Metanephros (tissue), 2 donors: ENCODE measurements around the gene CEACAM18. TPM values are rescaled to one million over a fixed set of nuclear protein-coding genes. Genes with fewer than 3 reads are reported as not detected.

ENCODE experiments used
- small RNA-seq: library from RNA; depleted of rRNA; stranded (forward); fragments of <200 nt; gene quantifications from one replicate; pipeline ENCODE3, GENCODE V24; 2014; ENCODE audit warnings: low replicate concordance
- total RNA-seq: library from RNA; depleted of rRNA; stranded (reverse); fragments of >200 nt; gene quantifications from one replicate; pipeline ENCODE4 v1.2.3, GENCODE V29; 2014

Gene CEACAM18
- total RNA-seq, result not detected

GRCh38 chr19:51478381-51479234 is at the start of gene CEACAM18:
CEACAM18 (plus strand) TSS chr19:51478539.

GRCh38 chr19:51458051-51458645 is 20.2 kb upstream of the CEACAM18 start, which contains the start of gene SIGLEC8:
SIGLEC8 (minus strand) TSS chr19:51458454; CDS start chr19:51458387, 67 bp downstream.

GRCh38 chr19:51501594-51502263 is 23.4 kb downstream of the CEACAM18 start, which contains the start of gene SIGLEC12:
SIGLEC12 (minus strand) TSS chr19:51501800; CDS start chr19:51501733, 67 bp downstream.

GRCh38 chr19:51531349-51532315 is 53.3 kb downstream of the CEACAM18 start, which contains the start of gene SIGLEC6:
SIGLEC6 (minus strand) TSS chr19:51531670; CDS start chr19:51531648, 22 bp downstream.

Small RNA genes lying within 50 kb of the gene (small RNA-seq; reads per million reads assigned to genes)
- gene AC020914.3 (not detected), gene AC020914.5 (not detected)

Other genes with a start within 250 kb of the CEACAM18 start
- gene SIGLECL1, start 227.5 kb upstream of the CEACAM18 start, total RNA-seq, result not detected
- 1.6 TPM for gene IGLON5, start 166.9 kb upstream of the CEACAM18 start, total RNA-seq
- 1.5 TPM for gene VSIG10L, start 136.4 kb upstream of the CEACAM18 start, total RNA-seq
- 70.2 TPM for gene ETFB, start 112.2 kb upstream of the CEACAM18 start, total RNA-seq
- gene CLDND2, start 109.5 kb upstream of the CEACAM18 start, total RNA-seq, result not detected
- 7.2 TPM for gene NKG7, start 105.9 kb upstream of the CEACAM18 start, total RNA-seq
- gene LIM2, start 90.6 kb upstream of the CEACAM18 start, total RNA-seq, result not detected
- 0.23 TPM for gene C19orf84, start 87.9 kb upstream of the CEACAM18 start, total RNA-seq
- 2.4 TPM for gene SIGLEC10, start 60.9 kb upstream of the CEACAM18 start, total RNA-seq
- gene SIGLEC8, start 20.1 kb upstream of the CEACAM18 start, total RNA-seq, result 0.06 TPM
- gene SIGLEC12, start 23.3 kb downstream of the CEACAM18 start, total RNA-seq, result 0.12 TPM
- gene SIGLEC6, start 53.1 kb downstream of the CEACAM18 start, total RNA-seq, result 0.18 TPM
- gene ZNF175, start 92.7 kb downstream of the CEACAM18 start, total RNA-seq, result 9.9 TPM
- gene SIGLEC5, start 151.9 kb downstream of the CEACAM18 start, total RNA-seq, result 0.88 TPM
- gene SIGLEC14, start 168.3 kb downstream of the CEACAM18 start, total RNA-seq, result 1.6 TPM
- 15.0 TPM for gene SPACA6, start 214.8 kb downstream of the CEACAM18 start, total RNA-seq
- 0.12 TPM for gene HAS1, start 245.5 kb downstream of the CEACAM18 start, total RNA-seq